HCT116 (cell line): ENCODE data around the gene CISH.

ENCODE experiments used
- ATF3 ChIP-seq: IDR thresholded peaks from 2 replicates; pipeline ENCODE4 v1.6.1; 2012
- CTCF ChIP-seq, 3 experiments: fragments of 200-600 bp in 1 of 3; sonication (generic) in 1 of 3; IDR thresholded peaks in 2 of 3; conservative IDR thresholded peaks in 1 of 3; 2 replicates each; pipeline ENCODE4 v1.5.1; 2012 to 2017; ENCODE audit warnings: low read depth in 2 of 3, low read length in 2 of 3, antibody characterized with exemption in 1 of 3, borderline replicate concordance in 1 of 3, control low read depth in 1 of 3, mild to moderate bottlenecking in 1 of 3, mixed read lengths in 1 of 3, mixed run types in 1 of 3, moderate library complexity in 1 of 3; ENCODE audit not compliant: insufficient read depth in 1 of 3
- EZH2 ChIP-seq: fragments of 200-600 bp; sonication (generic); IDR thresholded peaks from 2 replicates; pipeline ENCODE4 v1.6.1; 2017; ENCODE audit warnings: antibody characterized with exemption, mixed run types
- POLR2A ChIP-seq: IDR thresholded peaks from 2 replicates; pipeline ENCODE4 v1.7.0; 2011; ENCODE audit warnings: borderline replicate concordance; ENCODE audit not compliant: insufficient read depth, insufficient read length; ENCODE audit errors: extremely low read depth

- TF ChIP-seq CTCF (IDR thresholded peaks at IDR 0.05 in 2 of 3, conservative IDR thresholded peaks at IDR 0.05 in 1 of 3; ENCODE audit: borderline replicate concordance in 1 of 3, insufficient read depth in 1 of 3, low read depth in 2 of 3, low read length in 2 of 3) (no peak), EZH2 (no peak), POLR2A (no peak), ATF3 (no peak)
Measured at GRCh38 chr3:50644561-50644960, 33.0 kb upstream of the CISH start.
